GM18520 (cell line): ENCODE results near the gene BCL7C.

Experiments
- ATAC-seq: cut with Tn5 transposase; IDR thresholded peaks from one replicate; pipeline ENCODE4 v1.9.1; 2021; ENCODE audit not compliant: unreplicated experiment

BCL7C gene

DNA sequence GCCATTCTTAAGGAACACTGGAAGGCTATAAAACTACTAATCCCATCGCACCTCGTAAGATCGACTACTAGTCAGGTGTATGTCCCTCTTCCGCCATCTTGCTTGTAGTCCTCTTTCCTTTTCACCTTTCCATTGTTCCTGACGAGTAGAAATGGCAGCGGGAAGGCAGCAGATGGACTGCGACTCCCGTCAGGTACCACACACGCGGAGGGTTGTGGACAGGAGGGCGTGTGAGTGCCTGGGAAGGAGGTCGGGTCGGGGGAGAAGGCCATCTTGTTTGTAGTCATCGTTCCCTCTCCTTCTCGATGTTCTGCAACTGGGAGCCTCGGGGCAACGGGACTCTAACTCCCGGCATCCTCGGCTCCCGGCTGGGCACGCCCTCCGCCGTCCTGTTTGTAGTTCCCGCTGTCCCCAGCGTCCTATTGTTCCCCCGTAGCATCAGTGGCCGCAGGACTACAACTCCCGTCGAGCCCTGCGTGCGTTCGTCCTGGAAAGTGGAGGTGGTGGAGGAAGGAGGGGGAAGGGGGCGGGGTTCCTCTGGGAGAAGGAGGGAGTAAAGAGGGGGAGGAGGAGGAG, 29.2 kb upstream of the BCL7C start:
- peak; percentile 70 for ATAC-seq

- peak; percentile 76 for ATAC-seq
Measured at GRCh38 chr16:30922420-30922959, 28.6 kb upstream of the BCL7C start.

- no peak for ATAC-seq
Measured at GRCh38 chr16:30921748-30922419, 28.0 kb upstream of the BCL7C start.

DNA sequence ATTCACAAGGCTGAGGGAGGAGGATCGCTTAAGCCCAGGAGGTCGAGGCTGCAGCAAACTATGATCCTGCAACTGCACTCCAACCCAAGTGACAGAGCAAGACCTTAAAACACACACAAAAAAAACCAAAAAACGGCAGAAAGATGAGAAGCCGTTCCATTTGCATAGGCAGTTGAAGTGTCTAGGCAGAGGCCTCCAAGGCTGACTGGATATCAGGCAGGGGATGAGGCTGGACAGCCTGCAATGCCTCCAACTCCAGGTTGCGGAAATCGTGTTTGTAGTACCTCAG, 27.5 kb upstream of the BCL7C start:
- ATAC-seq: no peak

- no peak for ATAC-seq
Measured at GRCh38 chr16:30920891-30921290, 27.0 kb upstream of the BCL7C start.

GRCh38 chr16:30918614-30919013, 24.7 kb upstream of the BCL7C start:
- no peak for ATAC-seq

DNA sequence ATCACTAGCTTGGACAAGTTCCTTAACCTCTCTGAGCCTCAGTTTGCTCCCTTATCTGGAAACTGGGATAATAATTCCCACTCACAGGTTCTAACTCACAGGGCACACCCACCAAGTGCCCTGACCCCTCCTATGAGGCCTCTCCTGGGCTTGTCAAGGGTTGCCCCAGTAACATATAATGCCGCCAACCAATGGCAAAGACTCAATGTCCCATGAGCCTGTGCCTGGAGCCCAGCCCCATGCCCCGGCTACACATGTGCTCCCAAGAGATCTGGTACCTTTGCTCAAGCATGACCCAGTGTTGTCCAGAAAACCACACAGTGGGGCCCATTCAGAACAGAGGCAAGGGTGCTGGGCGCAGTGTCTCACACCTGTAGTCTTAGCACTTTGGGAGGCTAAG, 21.0 kb upstream of the BCL7C start:
- ATAC-seq: no peak

DNA sequence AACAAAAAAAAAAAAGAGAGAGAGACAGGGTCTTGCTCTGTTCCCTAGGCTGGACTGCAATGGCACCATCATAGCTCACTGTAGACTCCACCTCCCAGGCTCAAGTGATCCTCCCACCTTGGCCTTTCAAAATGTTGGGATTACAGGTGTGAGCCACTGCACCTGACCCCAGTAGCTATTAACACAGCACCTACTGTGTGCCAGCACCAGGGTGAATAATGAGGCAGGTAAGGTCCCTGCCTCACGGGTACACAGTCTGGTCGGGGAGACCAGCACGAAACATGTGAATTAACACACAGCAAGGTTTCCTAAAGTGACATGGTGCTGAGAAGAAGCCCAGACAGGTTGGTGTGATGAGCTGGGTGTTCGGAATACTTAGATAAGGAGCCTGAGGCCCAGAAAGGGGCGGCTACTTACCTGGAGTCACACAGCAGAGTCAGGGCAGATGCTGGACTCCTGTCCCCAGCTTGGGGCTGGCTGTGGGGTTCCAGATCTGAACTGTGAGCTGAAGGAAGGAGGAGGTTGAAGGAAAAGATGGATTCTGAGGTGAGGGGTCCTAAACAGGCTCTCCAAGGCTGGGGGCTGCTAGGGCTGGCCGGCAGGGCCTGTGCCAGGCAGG, 19.0 kb upstream of the BCL7C start:
- ATAC-seq: no peak

DNA sequence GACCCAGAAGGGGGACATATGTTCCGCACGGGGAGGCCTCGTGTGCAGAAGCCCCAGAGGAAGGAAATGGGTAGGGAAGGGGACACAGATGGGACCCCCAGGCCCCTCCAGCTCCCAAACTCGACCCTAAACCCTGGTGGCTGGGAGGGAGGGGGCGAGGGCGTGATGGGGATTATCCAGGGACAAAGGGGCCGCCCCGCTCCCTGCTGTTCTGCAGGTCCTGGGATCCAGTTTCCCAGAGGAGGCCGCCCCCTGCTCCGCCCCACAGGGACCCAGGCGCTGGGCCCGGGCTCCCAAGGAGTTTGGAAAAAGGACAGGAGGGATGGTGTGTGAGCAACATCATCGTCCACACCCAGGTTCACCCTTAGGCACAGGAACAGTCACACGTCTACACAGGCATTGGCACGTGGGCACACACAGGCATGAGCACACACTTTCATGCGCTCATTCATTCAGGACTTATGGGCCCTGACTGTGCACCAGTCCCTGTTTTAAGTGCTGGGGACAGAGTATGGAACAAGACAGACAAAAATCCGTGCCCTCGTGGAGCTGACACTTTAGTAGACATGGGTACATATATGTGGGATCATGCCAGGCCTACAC, 16.7 kb upstream of the BCL7C start:
- ATAC-seq: no peak

GRCh38 chr16:30907064-30907463, 13.2 kb upstream of the BCL7C start:
- no peak for ATAC-seq

DNA sequence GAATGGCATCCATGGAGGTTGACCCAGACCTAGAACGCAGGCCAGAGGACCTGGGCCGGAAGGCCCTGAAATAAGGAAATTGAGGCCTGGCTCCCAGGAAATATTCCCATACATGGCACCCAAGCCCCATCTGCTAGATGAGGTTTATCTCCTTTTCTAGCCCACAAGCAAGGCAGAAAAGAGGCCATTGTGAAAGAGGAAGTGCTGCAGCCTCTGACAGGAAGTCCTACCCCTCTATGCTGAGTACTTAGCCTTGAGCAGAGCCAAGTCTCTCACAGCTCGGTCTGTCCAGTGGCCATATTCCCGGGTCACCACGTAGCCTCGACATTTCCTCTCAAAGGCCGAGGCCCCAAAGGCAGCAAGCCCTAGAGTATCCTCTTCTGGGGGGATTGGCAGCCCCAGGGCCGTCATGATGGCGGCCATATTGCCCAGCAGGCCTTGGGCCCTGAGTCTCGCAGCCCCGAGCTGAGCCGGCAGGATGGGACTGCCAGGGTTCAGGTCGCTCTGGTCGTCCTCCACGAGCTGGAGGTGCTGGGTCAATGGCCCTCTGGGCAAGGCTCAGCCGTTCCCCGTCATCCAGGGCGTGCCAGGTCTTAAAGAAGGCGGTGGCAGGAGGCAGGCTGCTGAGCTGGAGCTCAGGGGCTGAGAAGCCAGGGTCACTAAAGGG, 10.4 kb upstream of the BCL7C start:
- no peak for ATAC-seq

GRCh38 chr16:30903596-30903995, 9.7 kb upstream of the BCL7C start:
- no peak for ATAC-seq

DNA sequence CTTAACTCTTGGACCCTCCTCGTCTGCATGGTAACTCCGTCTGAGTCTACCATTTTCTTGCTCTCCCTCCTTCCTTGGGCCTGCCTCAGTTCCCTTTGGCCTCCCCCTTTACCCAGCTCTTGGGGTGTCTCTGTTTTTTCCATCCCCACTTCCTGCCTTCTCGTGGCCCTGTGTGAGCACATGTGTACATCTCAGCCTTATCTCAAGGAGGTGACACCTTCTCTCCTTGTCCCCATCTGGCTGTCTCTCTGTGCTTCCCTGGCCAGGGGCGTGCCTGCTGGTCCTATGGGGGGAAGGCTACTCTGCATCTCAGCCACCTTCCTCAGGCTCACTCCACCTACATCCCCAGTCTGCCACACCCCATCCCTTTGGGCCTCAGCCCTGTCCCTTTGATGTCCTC, 9.1 kb upstream of the BCL7C start:
- ATAC-seq: no peak

GRCh38 chr16:30902029-30902972, 8.4 kb upstream of the BCL7C start:
- ATAC-seq: no peak

- no peak for ATAC-seq
Measured at GRCh38 chr16:30901201-30902028, 7.5 kb upstream of the BCL7C start.

GRCh38 chr16:30900588-30900987, 6.7 kb upstream of the BCL7C start:
- ATAC-seq: no peak

DNA sequence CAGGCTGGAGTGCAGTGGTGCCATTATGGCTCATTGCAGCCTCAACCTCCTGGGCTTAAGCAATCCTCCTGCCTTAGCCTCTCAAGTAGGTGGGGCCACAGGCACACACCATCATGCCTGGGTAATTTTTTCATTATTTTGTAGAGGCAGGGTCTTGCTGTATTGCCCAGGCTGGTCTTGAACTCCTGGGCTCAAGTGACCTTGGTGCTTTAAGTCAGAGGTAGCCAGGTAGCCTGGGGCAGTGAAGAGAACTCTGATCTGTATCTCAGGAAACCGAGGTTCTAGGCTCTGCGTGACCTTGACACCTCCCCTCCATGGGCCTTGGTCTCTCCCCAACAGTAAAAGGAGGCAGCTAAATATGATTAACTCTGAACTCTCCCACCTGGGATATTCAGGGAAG, 5.9 kb upstream of the BCL7C start:
- no peak for ATAC-seq

DNA sequence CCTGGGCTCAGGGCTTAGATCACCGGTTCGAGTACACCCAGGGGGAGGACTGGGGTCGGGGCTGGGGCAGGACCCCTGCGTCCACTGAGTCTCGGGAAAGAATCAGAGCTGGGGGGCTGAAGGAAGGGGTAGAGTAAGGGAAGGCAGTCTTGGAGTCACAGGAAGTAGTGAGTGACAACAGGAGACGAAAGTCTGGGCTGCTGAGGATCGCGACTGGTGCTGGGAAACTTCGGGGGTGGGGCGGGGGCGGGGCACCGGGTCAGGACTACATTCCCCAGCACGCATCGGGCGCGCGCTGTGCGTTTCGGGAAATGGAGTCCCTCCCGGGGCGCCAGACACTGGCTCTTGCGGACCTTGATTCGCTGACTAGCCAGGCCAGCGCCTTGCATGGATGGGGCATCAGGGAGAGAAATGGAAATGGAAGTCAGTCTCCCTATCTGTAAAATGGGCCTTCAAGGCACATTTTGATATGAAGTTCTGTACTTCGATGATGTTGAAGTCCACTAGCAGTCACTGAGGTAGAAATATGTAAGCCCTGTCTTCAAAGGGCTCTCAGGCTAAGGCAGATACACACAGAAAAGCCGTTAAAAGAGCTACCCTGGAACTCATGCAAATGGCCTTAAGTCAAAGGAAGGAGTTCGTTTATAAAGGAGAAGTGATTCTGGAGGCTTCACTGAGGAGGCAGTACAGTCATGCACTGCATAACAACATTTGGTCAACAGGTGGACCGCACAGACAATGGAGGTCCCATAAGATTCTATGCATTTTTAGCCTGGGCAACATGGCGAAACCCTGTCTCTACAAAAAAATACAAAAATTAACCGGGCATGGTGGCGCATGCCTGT, 3.2 kb upstream of the BCL7C start:
- no peak for ATAC-seq
